ENCODE measurements around the gene MBNL1. TPM values are rescaled to one million over a fixed set of nuclear protein-coding genes. Genes with fewer than 3 reads are reported as not detected.

Gene MBNL1
- total RNA-seq, 1 donor from 2014 or later, result 79.5 TPM

DNA sequence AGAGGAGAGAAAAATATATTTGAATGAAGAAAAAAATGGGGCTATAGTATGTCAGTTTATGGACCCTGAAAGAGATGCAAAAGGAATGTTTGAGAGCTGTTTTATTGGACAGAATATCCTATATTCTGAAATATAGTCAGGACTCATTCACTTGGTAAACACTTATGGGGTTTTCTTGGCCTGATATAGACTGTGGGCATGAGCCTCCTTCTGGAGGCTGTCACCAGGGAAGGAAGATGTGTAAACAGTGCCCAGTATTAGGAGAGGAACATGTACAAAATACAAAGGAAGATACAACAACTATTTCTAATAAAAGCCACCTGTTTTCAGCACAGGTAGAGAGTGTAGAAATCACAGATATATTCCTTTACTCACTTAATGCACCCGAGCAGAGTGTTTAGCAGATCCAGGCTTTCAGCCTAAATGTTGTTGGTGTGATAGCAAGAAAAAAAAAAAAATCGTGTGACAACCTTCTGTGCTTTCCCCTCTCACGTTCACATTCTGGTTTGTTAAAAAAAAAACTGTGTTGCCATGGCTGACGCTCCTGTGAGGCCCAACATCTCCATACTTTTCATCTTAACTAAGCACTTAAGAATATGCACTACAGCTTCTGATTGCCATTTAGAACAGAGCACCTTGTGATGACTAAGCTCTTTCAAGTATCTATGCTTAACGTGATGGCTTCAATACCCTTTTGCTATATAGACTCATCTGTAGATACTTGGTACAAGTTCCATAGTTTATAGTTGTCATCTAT, 134.1 kb downstream of the MBNL1 start:
- Histone ChIP-seq H3K36me3 (ENCODE audit: control insufficient read depth, insufficient read depth, low read length) (no peaks in the 10 kb centered on the region), H3K27me3 (ENCODE audit: control insufficient read depth, insufficient read depth, low read length) (no peaks in the 10 kb centered on the region), H3K4me3 (ENCODE audit: low read depth, low read length) (no peak overlapping the region)
- FAIRE-seq, result no peak
- no peak for TF ChIP-seq CTCF (IDR thresholded peaks at IDR 0.05; ENCODE audit: insufficient read depth, low read length, severe bottlenecking)
- DNase-seq (ENCODE audit: low read depth), result peak; percentile 64

- no peaks in the 10 kb centered on the region for H3K27me3 ChIP-seq (ENCODE audit: control insufficient read depth, insufficient read depth, low read length)
- H3K36me3 ChIP-seq (ENCODE audit: control insufficient read depth, insufficient read depth, low read length), result no peaks in the 10 kb centered on the region
- TF ChIP-seq CTCF (IDR thresholded peaks at IDR 0.05; ENCODE audit: insufficient read depth, low read length, severe bottlenecking), result no peak
- H3K4me3 ChIP-seq (ENCODE audit: low read depth, low read length), result no peak overlapping the region
- no peak for DNase-seq (ENCODE audit: low read depth)
- no peak for FAIRE-seq
Measured at GRCh38 chr3:152403632-152404066, 134.9 kb downstream of the MBNL1 start.

DNA sequence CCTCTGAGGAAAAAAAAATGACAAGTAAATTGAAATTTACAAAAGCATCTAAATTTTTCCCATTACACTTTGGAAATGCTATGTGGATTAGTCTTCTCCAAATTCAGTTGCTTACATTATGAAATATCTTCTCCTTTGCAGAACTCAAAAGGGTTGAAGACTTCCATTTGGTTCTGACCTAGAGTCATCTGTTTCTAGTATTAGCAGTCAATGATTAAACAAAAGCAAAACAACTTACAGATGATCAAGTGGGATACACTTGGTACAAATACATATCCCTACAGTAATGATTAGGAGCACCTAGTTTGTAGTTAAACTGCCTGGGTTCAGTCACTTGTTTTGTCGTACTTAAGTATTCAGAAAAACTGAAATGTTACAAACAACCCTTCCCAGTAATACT, 136.2 kb downstream of the MBNL1 start:
- FAIRE-seq, result no peak
- H3K4me3 ChIP-seq (ENCODE audit: low read depth, low read length), result no peak overlapping the region
- no peaks in the 10 kb centered on the region for H3K27me3 ChIP-seq (ENCODE audit: control insufficient read depth, insufficient read depth, low read length)
- TF ChIP-seq CTCF (IDR thresholded peaks at IDR 0.05; ENCODE audit: insufficient read depth, low read length, severe bottlenecking), result no peak
- no peak for DNase-seq (ENCODE audit: low read depth)
- H3K36me3 ChIP-seq (ENCODE audit: control insufficient read depth, insufficient read depth, low read length), result no peaks in the 10 kb centered on the region

- peak; percentile 97 for DNase-seq (ENCODE audit: low read depth)
- TF ChIP-seq CTCF (IDR thresholded peaks at IDR 0.05; ENCODE audit: insufficient read depth, low read length, severe bottlenecking), result no peak
Measured at GRCh38 chr3:152405915-152406802, 137.4 kb downstream of the MBNL1 start.

DNA sequence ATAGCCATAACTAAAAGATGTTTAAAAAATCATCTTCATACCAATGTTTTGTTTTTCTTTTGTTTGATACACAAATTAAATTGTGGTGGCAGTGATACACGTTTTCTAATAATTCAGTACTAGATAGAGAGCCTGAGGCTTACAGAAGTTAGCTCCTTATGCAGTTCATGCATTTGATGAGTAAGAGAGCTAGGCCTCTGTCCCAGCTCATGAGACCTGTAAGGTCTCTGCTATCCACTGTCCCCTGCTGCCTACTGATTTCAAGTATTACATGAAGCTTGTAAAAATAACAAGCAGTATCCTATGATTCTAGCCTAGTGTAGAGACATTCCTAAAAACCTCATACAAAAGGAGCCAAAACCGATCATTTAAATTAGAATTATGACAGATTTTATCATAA, 144.5 kb downstream of the MBNL1 start:
- no peaks in the 10 kb centered on the region for H3K27me3 ChIP-seq (ENCODE audit: control insufficient read depth, insufficient read depth, low read length)
- FAIRE-seq (no peak), DNase-seq (ENCODE audit: low read depth) (no peak)
- no peak overlapping the region for H3K4me3 ChIP-seq (ENCODE audit: low read depth, low read length)
- peaks cover 3% of the 10 kb centered on the region for H3K36me3 ChIP-seq (ENCODE audit: control insufficient read depth, insufficient read depth, low read length)
- no peak for TF ChIP-seq CTCF (IDR thresholded peaks at IDR 0.05; ENCODE audit: insufficient read depth, low read length, severe bottlenecking)

More at GRCh38 chr3:152405915-152406802, 137.4 kb downstream of the MBNL1 start:
- FAIRE-seq, result peak; percentile 32
- Histone ChIP-seq H3K36me3 (ENCODE audit: control insufficient read depth, insufficient read depth, low read length) (no peaks in the 10 kb centered on the region), H3K27me3 (ENCODE audit: control insufficient read depth, insufficient read depth, low read length) (no peaks in the 10 kb centered on the region), H3K4me3 (ENCODE audit: low read depth, low read length) (peak overlapping the region; percentile 26)
